Cardiac fibroblast (primary cell): ENCODE results near the gene KARS1.

ENCODE experiments used
- DNase-seq, 2 donors: peaks; one replicate each; pipeline versions ENCODE4 v3.0.0 to v3.0.0-alpha.2; 2010; ENCODE audit warnings: low read depth in 2 of 2
- H3K4me3 ChIP-seq, 2 donors: replicated peaks in 1 of 2; 1 replicate in 1 of 2; 2 replicates in 1 of 2; pipeline ENCODE4 v1.5.1; 2011; ENCODE audit warnings: low read depth in 2 of 2, low read length in 2 of 2, mild to moderate bottlenecking in 2 of 2, moderate library complexity in 1 of 2
- CTCF ChIP-seq: IDR thresholded peaks from one replicate; pipeline ENCODE4 v1.5.1; 2011; ENCODE audit warnings: low read depth, mild to moderate bottlenecking, low read length, inconsistent platforms

KARS1 gene

DNA sequence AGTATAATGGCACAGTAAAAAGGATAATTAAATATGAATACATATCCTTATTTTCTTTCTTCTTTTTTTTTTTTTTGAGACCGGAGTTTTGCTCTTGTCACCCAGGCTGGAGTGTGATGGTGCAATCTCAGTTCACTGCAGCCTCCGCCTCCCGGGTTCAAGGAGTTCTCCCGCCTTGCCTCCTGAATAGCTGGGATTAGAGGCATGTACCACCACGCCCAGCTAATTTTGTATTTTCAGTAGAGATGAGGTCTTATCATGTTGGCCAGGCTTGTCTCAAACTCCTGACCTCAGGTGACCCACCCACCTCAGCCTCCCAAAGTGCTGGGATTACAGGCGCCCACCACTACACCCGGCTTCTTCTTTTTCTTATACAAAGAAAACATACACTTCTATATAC is 69.3 kb downstream of the KARS1 start:
- TF ChIP-seq CTCF, result no peak
- DNase-seq, result no peak
- no peak overlapping the region for H3K4me3 ChIP-seq
